CD4-positive, alpha-beta T cell treated with Interleukin-6 at 100 ng/mL for 8 hours (primary cell): ENCODE measurements around the gene ANKRD16.
"Not testable (repeated sequence)": the region's sequence is repeated elsewhere in the genome, so short reads cannot be mapped to it uniquely, and the experiment has no call there.

Source experiments
- DNase-seq: peaks from one replicate; pipeline ENCODE4 v3.0.0-alpha.2; 2020; ENCODE audit warnings: mixed read lengths, low spot score

Gene ANKRD16

DNA sequence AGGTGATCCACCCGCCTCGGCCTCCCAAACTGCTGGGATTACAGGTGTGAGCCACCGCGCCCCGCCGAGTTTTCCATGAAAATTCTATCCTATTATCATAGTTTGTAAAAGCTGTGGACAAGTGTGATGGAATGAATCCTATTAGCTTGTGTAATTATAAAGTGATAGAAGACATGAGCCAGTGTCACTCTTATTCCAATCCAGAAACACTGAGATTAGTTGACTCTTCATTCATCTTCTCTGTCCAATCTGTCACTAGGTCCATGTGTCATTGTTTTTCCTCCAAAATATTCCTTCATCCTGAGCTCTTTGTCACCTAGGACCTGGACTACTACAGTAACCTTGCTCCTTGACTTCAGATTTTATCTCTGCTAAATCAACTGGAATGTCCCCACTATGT, 13.9 kb upstream of the ANKRD16 start:
- no peak for DNase-seq

DNA sequence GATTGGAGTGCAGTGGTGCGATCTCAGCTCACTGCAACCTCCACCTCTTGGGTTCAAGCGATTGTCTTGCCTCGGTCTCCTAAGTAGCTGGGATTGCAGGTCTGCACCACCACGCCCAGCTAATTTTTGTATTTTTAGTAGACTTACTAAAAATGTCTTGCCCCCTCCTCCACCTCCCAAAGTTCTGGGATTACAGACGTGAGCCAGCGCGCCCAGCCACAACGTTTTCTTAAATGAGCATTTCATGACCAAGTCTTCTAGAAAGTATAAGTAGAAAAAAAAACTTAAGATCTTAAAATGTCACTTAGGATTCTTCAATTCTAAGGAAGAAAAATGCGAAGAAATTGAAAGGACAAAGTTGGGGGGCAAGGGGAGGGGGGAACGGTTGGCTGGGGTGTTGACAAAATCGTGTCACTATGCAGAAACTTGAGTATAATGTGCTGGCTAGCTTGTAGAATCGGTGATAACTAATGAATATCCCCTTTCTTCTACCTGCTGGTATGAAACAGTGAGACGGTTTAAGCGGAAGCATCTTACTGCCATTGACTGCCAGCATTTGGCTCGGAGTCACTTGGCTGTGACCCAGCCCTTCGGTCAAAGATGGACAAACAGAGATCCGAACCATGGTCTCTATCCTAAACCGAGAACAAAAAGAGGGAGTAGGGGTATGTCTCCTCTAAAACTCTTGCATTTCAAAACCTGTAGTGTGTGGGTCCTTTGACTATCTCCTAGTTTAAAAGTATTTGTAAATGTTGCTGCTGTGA, 13.0 kb upstream of the ANKRD16 start:
- no peak for DNase-seq

GRCh38 chr10:5900247-5900646, 10.6 kb upstream of the ANKRD16 start:
- no peak for DNase-seq

DNA sequence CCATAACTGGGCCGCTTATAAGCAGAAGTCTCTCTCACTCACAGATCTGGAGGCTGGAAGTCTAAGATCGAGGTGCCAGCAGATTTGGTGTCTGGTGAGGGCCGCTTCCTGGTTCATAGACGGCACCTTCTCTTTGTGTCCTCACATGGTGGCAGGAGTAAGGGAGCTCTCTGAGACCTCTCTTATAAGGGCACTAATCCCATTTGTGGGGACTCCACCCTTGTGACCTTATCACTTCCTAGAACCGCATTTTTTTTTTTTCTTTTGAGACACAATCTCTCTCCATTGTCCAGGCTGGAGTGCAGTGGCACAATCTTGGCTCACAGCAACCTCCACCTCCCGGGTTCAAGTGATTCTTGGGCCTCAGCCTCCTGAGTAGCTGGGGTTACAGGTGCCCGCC, 8.5 kb upstream of the ANKRD16 start:
- DNase-seq: no peak

DNA sequence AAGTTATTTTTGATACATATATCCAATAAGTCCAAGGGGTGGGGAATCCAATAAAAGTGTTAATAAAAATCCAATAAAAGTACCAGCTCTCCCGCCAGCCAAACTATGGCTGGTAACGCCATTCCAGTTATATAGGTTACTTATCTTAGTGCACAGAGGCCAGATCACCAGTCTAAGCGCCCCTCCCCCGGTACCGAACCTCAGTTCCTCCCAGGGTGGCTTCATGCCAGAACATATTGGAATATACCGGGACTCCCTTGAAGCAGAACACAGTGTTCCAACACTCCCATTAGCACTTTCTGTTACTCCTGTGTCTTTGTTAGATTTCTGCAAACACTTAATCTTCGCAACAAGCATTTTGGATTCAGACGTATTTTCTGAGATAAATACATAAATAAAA, 7.8 kb upstream of the ANKRD16 start:
- DNase-seq: no peak

- no peak for DNase-seq
Observed at GRCh38 chr10:5897053-5897340, 7.3 kb upstream of the ANKRD16 start.

DNA sequence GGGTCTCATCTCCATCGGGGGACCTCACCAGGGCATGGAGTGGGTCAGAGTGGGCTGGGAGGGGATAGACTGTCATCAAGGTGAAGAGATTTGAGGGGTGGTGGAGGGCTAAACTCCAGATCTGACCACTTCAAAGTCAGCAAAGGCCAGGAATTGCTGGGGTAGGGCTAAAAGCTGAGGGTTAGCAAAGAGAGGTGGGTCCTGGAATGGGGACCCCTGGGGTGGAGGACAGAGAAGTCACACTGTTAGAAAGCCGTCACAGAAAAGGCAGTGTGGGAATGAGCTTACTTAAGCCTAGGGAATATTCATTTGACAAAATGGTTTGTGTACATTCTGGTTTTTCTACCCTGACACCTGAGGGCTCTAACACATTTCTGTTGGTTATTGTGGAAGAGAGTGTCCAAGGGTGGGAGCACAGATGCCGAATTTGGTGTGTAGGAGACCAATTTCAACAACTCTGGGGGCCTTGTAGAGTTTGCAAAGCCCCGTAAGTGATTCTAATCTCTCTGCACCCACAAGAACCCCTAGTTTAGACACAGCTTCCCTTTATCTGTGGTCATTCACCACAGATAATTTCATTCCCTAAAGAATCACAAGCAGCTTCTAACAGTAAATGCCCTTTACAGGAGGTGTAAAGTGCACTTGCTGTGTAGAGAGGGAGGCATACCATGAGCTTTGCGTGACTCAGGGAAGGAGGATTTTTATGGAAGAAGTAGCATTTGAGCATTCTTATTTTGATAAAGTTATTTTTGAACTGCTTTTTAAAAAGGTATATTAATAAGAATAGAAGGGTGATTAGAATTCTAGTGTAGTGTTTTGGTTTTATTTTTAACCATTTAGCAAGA, 6.7 kb upstream of the ANKRD16 start:
- DNase-seq: no peak

DNA sequence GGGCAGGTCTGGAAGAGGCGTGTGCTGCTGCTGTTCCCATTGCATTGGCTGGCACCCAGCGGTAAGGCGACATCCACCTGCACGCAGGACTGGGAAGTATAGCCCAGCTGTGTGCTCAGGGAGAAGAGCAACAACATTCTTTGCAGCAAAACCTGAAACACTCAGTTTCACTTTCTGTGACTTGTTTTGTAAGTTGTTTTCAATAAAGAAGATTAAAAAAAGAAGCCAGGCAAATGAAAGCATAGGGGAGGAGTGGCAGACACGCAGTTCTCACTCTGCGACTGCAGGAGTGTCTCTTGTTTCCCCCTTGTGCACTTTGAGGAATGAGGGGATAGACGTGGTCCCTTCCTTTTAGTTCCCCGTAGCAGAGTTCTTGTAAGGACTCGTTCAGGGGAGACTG, 6.1 kb upstream of the ANKRD16 start:
- peak; percentile 8 for DNase-seq

DNA sequence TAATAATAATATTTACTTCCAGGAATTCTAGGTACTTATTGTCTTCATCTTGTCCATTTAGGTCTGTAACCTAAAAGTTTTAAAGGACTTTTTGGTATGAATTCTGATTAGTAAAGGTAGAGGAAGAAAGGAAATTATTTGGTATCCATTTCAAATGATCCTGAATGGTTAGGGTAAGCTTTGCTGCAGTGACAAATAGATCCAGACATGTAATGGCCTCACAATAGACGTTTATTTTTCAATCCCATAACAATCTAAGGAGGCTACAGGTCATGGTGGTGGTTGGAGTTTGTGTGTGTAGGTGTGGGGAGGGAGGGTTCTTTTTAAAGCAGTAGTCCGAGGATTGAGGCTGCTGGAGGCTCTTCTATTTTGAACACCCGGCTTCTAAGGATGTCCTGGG, 5.7 kb upstream of the ANKRD16 start:
- no peak for DNase-seq

DNA sequence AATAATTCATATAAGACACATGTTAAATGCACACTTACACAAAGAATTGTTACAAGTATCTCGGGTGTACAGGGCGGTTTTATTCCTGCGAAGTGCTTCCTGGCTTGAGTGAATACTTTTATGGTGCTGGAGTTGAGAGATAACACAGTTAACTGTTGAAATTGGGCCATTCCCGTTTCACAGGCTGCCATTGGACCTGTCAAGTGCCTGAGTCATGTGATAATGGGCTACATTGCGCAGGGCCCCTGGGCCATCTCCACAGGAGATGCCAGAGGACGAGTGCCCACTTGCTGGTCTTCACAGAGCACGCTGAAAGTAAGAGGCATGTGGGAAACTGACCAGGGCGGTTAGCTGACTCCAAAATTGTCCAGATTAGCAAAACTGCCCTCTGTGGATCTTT, 5.2 kb upstream of the ANKRD16 start:
- DNase-seq: no peak

- no peak for DNase-seq
Observed at GRCh38 chr10:5894403-5894802, 4.7 kb upstream of the ANKRD16 start.

- no peak for DNase-seq
Observed at GRCh38 chr10:5893321-5893720, 3.6 kb upstream of the ANKRD16 start.

GRCh38 chr10:5892007-5892406, 2.3 kb upstream of the ANKRD16 start:
- no peak for DNase-seq

GRCh38 chr10:5891009-5891408, 1.3 kb upstream of the ANKRD16 start:
- DNase-seq: no peak

DNA sequence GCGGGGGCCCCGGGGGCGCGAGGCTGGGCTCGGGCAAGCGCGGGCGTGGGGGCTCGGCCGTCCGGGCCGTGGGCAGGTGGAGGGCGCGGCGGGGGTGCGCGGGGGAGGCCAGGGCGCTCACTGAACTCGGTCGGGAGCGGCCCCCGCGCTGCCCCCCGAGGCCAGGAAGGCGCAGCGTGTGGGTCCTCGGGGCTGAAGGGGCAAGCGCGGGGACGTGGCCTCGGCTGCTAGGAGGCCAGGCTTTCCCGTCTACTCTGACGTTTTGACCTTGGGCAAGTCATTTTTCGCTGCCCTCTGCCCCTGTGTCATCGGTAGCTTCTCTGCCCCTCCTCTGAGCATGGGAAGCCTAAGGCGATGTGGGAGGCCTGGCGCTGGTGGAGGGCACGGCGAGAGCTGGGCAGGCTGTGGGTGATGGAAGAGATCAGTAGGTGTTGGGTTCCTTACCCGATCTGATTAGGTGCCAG, 791 bp upstream of the ANKRD16 start:
- no peak for DNase-seq

- peak; percentile 12 for DNase-seq
Observed at GRCh38 chr10:5888843-5889623, 660 bp downstream of the ANKRD16 start.

GRCh38 chr10:5888351-5888750, 1.3 kb downstream of the ANKRD16 start:
- DNase-seq: no peak

DNA sequence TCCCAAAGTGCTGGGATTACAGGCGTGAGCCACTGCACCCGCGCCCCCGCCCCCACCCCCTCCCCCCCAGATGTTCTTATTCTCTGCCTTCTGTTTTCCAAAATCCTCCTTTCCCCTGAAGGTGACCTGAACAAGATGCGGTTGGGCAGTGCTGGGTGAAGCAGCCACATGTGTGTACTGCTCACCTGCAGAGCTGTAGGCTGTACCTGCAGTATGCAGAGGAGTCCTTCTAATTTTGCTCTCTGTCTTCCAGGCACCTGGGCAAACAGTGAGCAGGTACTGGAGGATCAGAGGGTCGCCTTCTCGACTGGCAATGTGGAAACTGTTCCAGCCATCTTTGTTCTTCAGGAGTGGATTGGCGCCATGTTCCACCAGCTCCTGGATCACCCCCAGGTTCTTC, 2.1 kb downstream of the ANKRD16 start:
- no peak for DNase-seq

GRCh38 chr10:5887029-5887428, 2.7 kb downstream of the ANKRD16 start:
- no peak for DNase-seq

DNA sequence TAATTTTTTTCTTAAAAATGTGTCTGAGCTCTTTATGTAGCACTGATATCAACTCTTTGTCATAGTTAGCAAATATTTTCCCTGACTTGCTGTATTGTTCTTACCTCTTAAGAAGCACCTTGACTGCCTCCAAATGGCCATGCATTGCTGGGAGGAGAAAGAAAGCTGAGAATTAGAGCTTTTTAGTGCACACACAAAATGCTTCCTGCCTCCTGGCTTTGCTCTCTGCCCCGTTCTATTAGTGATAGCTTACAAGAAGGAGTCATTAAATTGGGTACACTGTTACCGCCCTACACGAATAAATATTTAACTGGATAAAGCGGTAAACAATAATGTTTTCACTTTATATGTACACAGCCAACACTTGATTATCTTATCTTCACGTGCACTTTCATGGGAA, 4.1 kb downstream of the ANKRD16 start:
- no peak for DNase-seq

GRCh38 chr10:5882961-5883360, 6.7 kb downstream of the ANKRD16 start:
- no peak for DNase-seq

DNA sequence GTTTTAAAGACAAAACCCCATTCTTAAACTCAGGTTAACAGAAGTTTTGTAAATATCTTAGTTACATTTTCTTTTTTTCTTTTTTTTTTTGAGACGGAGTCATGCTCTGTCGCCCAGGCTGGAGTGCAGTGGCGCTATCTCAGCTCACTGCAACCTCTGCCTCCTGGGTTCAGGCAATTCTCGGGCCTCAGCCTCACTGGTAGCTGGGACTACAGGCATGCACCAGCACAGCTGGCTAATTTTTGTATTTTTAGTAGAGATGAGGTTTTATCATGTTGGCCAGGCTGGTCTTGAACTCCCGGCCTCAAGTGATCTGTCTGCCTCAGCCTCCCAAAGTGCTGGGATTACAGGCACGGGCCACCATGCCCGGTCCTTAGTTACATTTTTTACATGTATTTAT, 12.7 kb downstream of the ANKRD16 start:
- not testable (repeated sequence) for DNase-seq
